Coronary artery (tissue), 2 donors: ENCODE results near the gene KCNG2.

Experiments used
- DNase-seq: peaks from one replicate; pipeline ENCODE4 v3.0.0-alpha.2; 2017; ENCODE audit warnings: low spot score
- H3K27ac ChIP-seq, 2 donors: fragments of 200-600 bp; sonication (generic); one replicate each; pipeline ENCODE4 v1.5.1; 2016 to 2019
- H3K4me3 ChIP-seq: fragments of 200-600 bp; sonication (generic); 2 replicates; pipeline ENCODE4 v1.5.1; 2016; ENCODE audit warnings: mild to moderate bottlenecking, moderate library complexity
- TF ChIP-seq, protein P1 (sequence below): fragments of 200-600 bp; sonication (generic); IDR thresholded peaks from one replicate; pipeline ENCODE4 v1.5.1; 2019; ENCODE audit warnings: antibody characterized with exemption

Gene KCNG2

DNA sequence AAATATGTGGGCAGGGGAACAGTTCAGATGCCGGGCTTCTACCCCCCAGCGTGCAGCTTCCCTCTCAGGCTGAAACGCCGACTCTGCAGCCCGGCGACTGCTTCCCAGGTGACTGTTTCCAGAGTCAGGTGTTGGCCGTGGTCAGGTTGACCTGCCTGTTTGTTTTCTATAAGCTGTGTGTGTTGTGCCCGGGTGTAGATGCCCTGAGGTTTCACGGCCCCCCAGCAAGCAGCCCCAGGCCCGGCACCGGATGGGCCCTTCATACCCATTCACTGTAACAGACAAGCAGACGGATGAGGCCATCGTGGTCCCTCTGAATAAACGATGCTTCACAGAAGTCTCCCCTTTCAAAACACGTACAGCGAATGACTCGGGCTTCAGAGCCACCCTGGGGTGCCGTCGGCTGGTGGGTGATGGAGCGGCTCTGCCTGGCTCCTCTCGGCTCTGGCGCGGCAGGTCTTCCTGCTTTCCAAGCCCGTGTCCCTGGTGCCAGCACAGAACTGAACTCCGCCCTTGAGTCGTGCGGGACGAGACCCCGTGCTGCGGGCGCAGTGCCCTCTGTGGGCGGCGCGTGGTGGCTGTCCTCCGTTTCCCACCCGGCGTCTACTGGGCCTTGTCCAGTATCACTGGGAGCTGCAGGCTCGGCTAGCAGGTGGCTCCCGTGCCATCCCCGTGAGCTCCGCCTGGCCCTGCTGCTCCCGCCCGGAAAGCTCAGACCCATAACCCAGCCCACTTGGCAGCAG is 15.0 kb upstream of the KCNG2 start:
- DNase-seq, result no peak
- Histone ChIP-seq H3K27ac (no peak overlapping the region), H3K4me3 (no peak overlapping the region)
- TF ChIP-seq, protein P1, sequence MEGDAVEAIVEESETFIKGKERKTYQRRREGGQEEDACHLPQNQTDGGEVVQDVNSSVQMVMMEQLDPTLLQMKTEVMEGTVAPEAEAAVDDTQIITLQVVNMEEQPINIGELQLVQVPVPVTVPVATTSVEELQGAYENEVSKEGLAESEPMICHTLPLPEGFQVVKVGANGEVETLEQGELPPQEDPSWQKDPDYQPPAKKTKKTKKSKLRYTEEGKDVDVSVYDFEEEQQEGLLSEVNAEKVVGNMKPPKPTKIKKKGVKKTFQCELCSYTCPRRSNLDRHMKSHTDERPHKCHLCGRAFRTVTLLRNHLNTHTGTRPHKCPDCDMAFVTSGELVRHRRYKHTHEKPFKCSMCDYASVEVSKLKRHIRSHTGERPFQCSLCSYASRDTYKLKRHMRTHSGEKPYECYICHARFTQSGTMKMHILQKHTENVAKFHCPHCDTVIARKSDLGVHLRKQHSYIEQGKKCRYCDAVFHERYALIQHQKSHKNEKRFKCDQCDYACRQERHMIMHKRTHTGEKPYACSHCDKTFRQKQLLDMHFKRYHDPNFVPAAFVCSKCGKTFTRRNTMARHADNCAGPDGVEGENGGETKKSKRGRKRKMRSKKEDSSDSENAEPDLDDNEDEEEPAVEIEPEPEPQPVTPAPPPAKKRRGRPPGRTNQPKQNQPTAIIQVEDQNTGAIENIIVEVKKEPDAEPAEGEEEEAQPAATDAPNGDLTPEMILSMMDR, result no peak

DNA sequence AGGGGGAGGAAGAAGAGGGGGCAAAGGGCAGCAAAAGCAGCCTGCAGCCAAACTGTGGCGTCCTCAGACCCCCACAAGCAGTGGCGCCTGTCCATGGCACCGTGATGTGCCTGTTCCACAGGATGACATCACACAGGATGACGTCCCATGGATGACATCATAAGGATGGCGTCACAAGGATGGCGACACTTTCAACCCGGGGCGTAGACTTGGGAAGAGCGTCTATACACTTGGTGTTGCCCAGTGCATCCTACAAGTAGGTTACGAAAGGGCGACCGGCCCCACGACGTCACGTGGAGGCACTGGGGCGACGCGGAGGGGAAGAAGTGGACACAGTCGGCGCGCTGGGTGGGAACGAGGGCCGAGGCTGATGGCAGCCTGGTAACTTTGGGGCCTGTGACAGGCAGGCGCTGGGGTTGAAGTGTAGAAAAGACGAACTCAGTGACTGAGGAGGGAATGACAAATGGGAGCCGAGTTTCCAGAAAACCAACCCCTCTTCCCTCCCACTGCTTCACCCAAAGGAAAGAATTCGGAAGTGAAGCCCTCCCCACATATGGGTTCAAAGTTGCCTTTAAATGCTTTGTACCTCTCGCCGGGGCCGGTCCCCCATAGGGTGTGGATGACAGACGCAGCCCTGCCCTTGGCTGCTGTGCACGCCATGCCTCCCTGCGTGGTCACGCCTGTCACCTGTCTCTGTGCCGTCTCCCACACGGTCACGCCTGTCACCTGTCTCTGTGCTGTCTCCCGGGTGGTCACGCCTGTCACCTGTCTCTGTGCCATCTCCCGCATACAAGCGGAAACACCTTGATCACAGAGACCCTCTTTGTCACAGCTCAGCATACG is 13.4 kb upstream of the KCNG2 start:
- no peak for DNase-seq
- TF ChIP-seq, protein P1, result no peak
- Histone ChIP-seq H3K27ac (no peak overlapping the region), H3K4me3 (no peak overlapping the region)

DNA sequence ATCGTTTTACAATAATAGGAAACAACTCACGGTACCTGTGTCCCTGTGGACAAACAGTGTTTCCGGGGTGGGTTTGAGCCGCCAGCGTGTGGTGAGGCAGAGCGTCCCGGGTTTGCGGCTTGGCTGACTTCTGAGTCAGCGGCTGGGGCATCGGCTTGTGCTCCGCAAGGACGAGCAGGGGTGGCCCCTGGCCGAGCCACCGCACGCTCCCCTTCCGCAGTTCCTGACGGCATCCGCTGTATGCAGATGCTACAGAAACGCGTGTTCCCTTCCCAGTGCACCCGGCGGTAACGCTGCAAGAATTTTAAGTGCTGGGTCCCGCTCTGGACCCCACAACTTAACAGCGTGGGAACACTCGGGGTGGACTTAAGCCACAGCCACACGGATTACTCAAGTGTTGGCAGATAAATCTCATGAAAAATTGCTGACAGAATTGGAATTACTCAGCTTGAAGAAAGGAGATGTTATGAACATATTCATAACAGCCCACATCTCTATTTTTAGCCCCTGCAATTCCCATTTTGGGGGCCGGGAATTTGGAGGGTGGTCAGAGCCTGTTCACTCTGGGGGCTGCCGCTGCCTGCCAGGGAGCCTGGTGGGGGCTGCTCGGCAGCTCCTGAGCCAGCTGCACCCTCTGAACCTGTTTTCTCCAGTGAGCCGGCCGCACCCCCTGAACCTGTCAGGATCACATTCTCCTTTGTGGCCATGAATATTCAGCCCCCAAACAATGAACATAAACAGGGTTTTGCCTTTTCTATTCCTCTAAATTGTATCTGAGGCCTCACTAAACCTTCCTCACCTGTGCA is 12.6 kb upstream of the KCNG2 start:
- TF ChIP-seq, protein P1, result no peak
- no peak for DNase-seq
- H3K27ac ChIP-seq, result no peak overlapping the region
- no peak overlapping the region for H3K4me3 ChIP-seq

DNA sequence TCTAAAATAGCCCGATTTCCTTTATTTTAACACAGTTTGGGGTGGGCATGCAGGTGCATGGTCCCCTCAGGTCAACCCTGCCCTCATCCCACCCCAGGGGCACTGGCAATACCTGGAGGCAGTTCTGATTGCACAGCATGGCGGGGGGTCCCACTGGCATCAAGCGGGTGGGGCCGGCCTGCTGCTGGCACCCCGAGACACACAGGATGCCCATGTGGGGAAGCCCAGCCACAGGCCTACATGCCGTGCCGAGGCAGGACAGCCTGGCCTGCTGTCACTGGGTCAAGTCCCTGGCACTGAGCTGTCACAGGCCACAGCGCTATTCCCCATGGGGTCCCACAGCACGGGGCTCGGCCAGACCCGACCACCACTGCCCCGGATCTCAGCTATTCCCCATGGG is 11.9 kb upstream of the KCNG2 start:
- TF ChIP-seq, protein P1, result no peak
- Histone ChIP-seq H3K4me3 (no peak overlapping the region), H3K27ac (no peak overlapping the region)
- DNase-seq, result no peak

DNA sequence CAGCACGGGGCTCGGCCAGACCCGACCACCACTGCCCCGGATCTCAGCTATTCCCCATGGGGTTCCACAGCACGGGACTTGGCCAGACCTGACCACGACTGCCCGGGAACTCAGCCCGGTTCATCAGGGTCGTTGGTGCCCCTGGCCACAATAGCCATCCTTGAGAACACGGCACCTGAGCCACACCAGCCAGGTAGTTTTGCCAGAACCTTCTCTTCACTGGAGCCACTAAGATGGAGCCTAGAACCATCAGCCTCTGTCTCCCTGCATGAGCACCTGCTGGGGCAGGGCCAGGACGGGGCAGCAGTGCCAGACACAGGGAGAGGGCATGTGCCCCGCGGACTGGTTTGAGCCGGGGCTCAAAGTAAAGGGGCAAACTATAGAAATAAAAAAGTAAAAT is 11.4 kb upstream of the KCNG2 start:
- no peak for DNase-seq
- H3K4me3 ChIP-seq, result no peak overlapping the region
- H3K27ac ChIP-seq, result no peak overlapping the region
- TF ChIP-seq, protein P1, result no peak

DNA sequence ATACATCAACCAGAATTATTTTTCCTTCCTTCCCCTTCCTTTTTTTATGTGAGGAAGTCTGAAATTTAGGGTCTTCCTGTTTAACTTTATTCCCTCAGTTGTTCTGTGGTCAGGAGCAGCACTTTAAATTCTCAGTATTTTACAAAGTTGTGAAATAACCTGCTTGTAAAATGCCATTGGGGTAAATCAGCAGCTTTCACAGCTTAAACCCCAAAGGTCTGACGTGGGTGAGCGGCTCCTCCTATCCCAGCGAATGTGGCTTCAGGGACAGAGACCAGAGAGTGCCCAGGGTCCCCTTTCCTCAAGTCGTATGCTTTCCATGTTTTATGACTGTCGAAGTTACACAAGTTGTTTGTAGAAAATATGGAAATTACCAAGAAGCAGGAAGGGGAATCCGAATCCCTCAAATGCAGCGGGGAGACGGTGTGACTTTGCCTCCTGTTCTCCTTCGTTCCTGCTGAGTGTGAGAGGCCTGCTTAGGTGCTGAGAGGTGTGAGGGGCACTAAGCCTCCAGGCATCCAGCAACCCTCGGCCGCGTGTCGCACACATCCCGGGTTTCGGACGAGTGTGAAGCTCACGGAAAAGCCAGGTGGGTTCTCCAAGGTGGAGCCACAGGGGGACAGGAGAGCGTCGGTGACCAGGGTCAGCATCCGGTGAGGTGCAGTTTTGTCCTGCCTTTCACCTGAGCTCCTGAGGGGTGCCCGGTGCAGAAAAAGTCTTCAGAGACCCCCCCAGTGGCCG is 10.8 kb upstream of the KCNG2 start:
- H3K27ac ChIP-seq, result no peak overlapping the region
- DNase-seq, result no peak
- H3K4me3 ChIP-seq, result no peak overlapping the region
- TF ChIP-seq, protein P1, result no peak
